HuH-7 (cell line): ENCODE measurements around the gene CTSE.
"Not testable (repeated sequence)": the region's sequence is repeated elsewhere in the genome, so short reads cannot be mapped to it uniquely, and the experiment has no call there.

Source experiments
- DNase-seq: peaks from one replicate; pipeline ENCODE4 v3.0.0; 2011; ENCODE audit warnings: low spot score

The CTSE gene

GRCh38 chr1:206014601-206015000 lies 9.1 kb downstream of the CTSE start:
- DNase-seq = no peak

- DNase-seq = no peak
These were observed 10.5 kb downstream of the CTSE start for GRCh38 chr1:206013026-206013795.

- DNase-seq = peak; percentile 51
These were observed 11.4 kb downstream of the CTSE start for GRCh38 chr1:206012086-206012859.

DNA sequence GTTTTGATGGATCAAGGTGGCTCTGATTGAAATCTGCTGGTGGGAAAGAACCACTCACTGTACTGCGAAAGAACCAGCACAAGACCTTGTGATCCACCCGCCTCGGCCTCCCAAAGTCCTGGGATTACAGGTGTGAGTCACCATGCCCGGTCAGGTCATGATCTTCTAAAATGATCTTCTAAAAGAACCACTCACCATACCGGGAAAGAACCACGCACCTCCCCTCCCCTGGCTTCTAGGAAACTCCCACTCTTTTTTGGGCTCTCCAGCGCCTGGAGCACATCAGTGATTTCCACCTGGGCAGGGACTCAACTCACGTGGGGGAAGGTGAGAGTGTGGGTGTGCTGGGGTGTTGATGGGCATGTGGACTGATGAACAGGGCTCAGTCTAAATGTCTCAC lies 12.6 kb downstream of the CTSE start:
- DNase-seq = no peak

- DNase-seq = no peak
These were observed 13.6 kb downstream of the CTSE start for GRCh38 chr1:206010060-206010459.

DNA sequence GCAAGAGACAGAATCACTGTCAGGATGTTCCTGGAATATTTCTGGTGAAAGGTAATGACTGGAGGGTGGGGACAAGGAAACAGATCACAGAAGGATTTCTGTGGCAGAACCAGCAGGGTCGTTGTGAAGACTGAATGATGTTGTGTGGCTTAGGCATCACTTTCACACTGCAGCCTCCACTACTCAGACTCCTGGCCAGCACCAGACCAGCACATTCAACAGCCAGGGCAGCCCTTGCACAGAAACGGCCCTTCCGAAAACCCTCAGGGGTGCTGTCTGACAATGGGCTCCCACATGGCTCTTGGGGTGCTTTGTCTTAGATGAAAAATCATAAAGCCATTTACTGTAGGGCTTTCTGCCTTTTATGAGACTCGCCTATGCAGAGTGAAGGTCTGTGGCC lies 16.7 kb downstream of the CTSE start:
- no peak for DNase-seq

- DNase-seq = no peak
These were observed 17.9 kb downstream of the CTSE start for GRCh38 chr1:206005778-206006180.

- no peak for DNase-seq
These were observed 18.5 kb downstream of the CTSE start for GRCh38 chr1:206005234-206005633.

DNA sequence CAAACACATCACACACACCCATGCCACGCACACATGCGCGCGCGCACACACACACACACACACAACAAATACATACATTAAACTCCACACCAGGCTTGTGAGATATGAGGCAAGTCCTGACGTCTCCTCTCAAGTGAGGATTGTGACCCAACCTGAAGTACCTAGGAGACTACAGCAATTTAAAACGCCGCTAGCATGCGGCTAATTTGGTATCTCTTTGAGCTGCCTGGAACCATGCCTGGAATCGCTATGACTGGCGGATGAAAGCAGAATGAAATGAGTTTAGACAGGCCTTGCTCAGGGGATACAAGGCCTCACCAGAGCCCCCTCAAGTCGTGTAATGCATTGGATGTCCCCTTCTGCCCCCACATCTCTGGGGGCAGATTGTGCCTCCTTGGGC lies 18.9 kb downstream of the CTSE start:
- DNase-seq = no peak

DNA sequence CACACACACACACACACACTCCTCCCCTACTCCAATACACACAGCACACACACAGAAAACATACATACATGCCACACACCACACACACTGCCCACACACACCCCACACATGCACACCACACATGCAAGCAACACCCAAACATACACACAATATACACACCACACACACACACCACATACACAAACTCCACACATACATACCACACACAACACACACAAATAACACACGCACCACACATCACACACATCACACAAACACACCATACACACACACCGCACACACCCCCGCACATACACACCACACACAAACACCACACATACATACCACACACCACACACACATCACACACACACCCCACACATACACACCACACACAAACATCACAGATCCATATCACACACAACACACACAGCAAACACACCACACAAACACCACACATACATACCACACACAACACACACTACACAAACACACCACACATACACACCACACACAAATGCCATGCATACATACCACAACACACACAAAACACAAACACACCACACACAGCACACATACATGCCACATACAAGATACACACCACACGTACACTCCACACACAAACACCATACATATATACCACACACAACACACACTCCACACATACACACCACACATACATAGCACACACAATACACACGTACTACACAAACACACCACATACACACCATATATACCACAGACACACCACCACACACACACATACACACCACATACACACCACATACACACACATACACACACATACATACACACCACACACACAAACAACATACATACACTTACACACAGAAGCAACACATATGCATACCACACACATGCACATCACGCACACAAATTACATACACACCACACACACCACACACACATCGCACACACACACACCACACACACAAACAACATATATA lies 19.6 kb downstream of the CTSE start:
- no peak for DNase-seq

DNA sequence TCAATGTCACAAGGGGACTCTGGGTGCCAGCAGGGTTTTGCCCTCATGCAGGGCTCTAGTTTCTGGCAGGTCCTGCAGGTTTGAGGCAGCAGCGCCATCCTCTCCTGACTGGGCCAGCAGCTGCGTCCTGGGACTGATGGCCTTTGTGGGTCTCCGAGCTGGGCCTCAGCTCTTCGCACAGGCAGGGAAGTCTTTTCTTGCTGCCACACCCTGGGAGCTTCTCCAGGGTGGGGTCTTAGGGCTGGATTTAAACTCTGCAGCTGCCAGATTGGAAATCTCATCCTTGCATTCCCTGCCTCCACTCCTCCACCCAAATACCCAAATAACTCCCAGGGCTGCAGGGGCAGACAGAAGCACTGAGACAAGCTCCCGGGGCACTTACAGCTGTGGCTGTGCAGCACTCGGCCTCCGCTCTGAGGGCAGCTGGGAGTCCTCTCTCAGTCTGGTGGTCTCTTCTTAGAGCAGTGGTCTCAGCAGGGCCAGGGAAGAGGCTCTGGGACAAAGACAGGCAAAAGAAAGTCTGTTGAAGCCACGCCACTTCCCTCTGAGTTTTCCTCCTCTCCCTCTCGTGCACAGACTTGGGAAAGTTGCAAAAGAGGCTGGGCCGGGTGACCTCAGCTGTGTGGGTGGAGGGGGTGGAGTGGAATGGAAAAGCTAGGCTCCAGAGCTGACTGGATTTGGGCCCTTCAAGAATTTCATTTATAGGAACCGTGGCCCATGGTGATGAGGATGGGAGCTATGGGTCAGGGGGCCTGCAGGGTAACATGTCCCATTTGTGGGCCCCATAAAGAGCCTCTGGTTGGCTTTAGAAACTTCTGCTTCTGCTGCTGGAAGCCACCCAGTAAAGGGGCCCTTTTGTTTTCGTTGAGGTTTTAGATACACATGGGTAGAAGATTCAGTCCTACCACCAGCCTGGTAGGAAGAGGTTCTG lies 20.6 kb downstream of the CTSE start, which contains the start of gene RAB7B:
Gene RAB7B, minus strand, starts transcription at position 525 of the 931 bp plus-strand sequence. CDS start 9,260 bp downstream, outside the sequence.
- DNase-seq = peak; percentile 42

GRCh38 chr1:206002160-206002559 lies 21.5 kb downstream of the CTSE start:
- DNase-seq = no peak

GRCh38 chr1:206001476-206001888 lies 22.2 kb downstream of the CTSE start:
- DNase-seq = no peak

- no peak for DNase-seq
These were observed 22.9 kb downstream of the CTSE start for GRCh38 chr1:206000641-206001339.

DNA sequence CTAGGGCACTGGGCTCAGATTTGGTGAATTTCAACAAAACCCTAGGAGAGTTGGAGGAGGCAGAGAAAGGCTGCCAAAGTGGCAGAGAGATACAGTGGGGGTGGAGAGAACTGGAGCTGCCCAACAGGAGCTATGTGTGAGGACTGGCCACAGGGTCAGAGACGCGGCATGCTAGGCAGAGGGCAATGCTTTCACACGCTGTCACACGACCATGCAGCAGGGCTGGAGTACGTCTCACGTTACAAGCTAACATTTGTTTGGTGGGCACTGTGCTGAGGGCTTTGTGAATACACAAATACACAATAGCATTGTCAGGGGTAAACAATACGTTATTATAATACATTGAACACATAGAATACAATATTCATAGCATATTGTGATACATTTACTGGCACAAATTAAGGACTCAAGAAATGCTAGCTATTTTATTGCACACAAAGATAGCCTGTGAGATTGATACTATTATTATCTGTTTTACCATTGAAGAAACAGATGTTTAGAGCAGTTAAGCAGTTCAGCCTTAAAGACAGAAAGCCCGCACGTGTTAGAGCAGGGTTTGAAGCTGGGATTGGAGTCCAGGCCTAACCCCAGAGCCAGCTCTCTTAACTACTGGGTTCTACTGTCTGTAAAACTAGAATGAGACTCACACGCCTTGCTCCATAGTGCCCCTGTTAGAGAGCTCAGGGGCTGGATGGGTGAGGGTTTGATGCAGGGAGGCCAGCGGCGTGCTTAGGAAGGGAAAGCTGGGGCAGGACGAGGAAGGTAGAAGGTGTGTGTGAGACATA lies 25.0 kb downstream of the CTSE start:
- no peak for DNase-seq

- not testable (repeated sequence) for DNase-seq
These were observed 27.1 kb downstream of the CTSE start for GRCh38 chr1:205996641-205997040.

DNA sequence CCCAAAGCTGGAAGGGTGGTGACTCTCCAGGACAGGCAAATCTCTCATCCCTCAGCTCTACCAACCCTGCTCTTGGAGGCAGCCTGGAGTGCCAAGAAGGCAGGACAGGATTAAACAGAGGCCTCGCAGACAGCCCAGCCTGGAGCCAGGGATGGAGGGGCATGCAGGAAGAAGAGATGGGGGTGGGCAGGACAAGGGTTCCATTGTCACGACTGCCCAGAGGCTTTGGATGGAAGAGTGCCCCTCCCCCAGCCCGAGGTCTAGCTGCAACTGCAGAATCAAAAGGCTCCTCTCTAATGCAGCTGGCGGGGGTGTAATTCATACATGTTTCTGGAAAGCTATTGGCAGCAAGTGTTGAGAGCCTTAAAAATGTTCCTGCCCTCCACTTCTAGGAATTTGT lies 29.3 kb downstream of the CTSE start:
- DNase-seq = no peak

GRCh38 chr1:205993068-205993467 lies 30.6 kb downstream of the CTSE start:
- DNase-seq = no peak

DNA sequence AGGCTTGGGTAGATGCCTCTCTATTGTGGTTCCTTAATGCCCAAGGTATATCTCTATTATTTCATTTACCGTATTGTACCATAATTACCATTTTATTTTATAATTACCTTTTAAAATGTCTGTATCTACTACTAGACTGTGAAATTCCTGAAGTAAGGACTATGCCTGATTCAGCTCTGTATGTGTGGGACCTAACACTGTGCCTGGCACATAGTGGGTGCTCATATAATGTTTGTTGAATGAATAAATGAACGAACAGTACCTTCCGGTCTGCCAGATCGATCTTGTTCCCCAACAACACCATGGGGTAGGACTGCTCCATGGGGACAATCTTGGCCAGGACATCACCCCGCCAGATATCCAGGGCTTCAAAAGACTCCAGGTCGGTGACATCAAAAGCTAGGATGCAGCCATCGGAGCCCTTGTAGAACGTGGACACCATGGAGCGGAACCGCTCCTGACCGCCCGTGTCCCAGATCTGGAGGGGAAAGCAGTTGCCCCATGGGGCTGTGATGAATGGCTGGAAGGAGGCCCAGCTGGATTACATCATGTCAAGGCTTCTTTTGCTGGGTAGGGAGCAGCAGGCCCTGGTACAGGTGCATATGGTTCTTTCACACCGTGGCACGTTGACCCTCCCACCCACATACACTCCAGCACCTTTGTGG lies 31.3 kb downstream of the CTSE start:
- DNase-seq = no peak
